ENCODE results near the gene APOL1.

Gene APOL1

DNA sequence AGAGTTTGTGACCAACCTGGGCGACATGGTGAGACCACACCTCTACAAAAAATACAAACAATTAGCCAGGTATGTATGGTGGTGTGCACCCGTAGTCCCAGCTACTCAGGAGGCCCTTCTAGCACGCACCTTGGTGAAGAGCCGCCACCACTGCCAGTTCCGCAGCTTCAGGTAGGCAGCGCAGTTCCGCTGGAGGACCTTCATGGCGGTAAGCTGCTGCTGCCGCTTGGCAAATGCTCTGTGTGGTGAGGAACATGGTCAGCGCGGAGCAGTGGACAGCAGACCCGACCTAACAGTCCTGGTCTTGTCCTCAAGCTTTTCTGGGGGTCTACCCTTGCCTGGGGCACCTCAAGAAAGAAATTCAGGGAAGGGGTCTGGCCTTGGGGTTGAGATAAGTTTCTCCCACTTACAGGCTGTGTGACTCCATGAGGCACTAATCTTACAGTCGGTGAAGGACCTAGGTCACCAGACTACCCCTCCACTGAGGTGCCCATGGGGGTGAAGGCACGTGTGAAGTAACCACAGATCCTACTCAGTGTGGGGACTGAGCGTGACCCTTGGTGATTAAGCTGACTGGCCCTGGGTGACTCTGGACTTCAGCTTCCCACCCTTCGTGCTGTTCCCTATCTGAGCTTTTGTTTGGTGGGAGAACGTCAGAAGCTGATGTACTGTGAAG, 49.6 kb downstream of the APOL1 start:
- H3K27ac ChIP-seq: no peak overlapping the region
- no peak overlapping the region for H2AFZ ChIP-seq
- no peaks in the 10 kb centered on the region for H3K9me3 ChIP-seq (ENCODE audit: control insufficient read depth, low read length)
- H3K79me2 ChIP-seq: peaks cover 6% of the 10 kb centered on the region
- TF ChIP-seq CTCF (IDR thresholded peaks at IDR 0.05): no peak
- H3K27me3 ChIP-seq (ENCODE audit: control insufficient read depth, insufficient read depth, low read length): no peaks in the 10 kb centered on the region
- no peak overlapping the region for H3K4me2 ChIP-seq (ENCODE audit: low read length)
- no peaks in the 10 kb centered on the region for H3K36me3 ChIP-seq (ENCODE audit: control insufficient read depth, insufficient read depth, low read length)
- no peak overlapping the region for H3K9ac ChIP-seq
- no peak overlapping the region for H3K4me3 ChIP-seq (ENCODE audit: low read depth, low read length)
- no peaks in the 10 kb centered on the region for H3K4me1 ChIP-seq

GRCh38 chr22:36303115-36303467, 50.2 kb downstream of the APOL1 start:
- Histone ChIP-seq H3K36me3 (ENCODE audit: control insufficient read depth, insufficient read depth, low read length) (no peaks in the 10 kb centered on the region), H3K4me2 (ENCODE audit: low read length) (no peak overlapping the region), H3K79me2 (peaks cover 6% of the 10 kb centered on the region), H3K4me1 (no peaks in the 10 kb centered on the region), H3K27ac (no peak overlapping the region), H3K9me3 (ENCODE audit: control insufficient read depth, low read length) (no peaks in the 10 kb centered on the region), H3K27me3 (ENCODE audit: control insufficient read depth, insufficient read depth, low read length) (no peaks in the 10 kb centered on the region), H3K4me3 (ENCODE audit: low read depth, low read length) (no peak overlapping the region), H2AFZ (no peak overlapping the region), H3K9ac (no peak overlapping the region)
- no peak for TF ChIP-seq CTCF (IDR thresholded peaks at IDR 0.05)

GRCh38 chr22:36303874-36304273, 50.9 kb downstream of the APOL1 start:
- no peak for TF ChIP-seq CTCF (IDR thresholded peaks at IDR 0.05)
- Histone ChIP-seq H3K4me2 (ENCODE audit: low read length) (no peak overlapping the region), H3K9ac (no peak overlapping the region), H2AFZ (no peak overlapping the region), H3K36me3 (ENCODE audit: control insufficient read depth, insufficient read depth, low read length) (no peaks in the 10 kb centered on the region), H3K4me1 (no peaks in the 10 kb centered on the region), H3K27me3 (ENCODE audit: control insufficient read depth, insufficient read depth, low read length) (no peaks in the 10 kb centered on the region), H3K4me3 (ENCODE audit: low read depth, low read length) (no peak overlapping the region), H3K9me3 (ENCODE audit: control insufficient read depth, low read length) (no peaks in the 10 kb centered on the region), H3K79me2 (peaks cover 6% of the 10 kb centered on the region), H3K27ac (no peak overlapping the region)

DNA sequence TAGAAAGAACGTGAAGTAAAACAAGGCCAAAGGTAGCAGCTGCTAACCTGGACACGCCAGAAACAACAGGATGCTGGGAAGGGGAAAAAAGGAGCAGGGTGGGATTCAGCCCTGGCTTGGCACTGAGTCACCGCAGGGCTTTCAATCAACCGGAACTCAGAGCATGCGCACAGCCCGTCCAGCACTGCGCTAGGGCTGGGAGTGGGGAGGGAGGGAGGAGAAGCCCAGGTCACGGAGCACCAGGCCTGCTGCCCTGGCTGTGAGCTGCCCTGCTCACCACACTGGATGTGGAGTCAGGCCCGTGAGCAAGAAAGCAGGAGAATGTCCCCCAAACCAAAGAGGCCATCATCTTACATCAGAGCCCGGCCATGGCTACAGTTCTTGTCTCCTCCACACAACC, 51.5 kb downstream of the APOL1 start:
- Histone ChIP-seq H3K4me1 (no peaks in the 10 kb centered on the region), H3K9ac (no peak overlapping the region), H3K79me2 (peaks cover 6% of the 10 kb centered on the region), H3K36me3 (ENCODE audit: control insufficient read depth, insufficient read depth, low read length) (no peaks in the 10 kb centered on the region), H3K27ac (no peak overlapping the region), H3K9me3 (ENCODE audit: control insufficient read depth, low read length) (no peaks in the 10 kb centered on the region), H3K4me2 (ENCODE audit: low read length) (no peak overlapping the region), H3K4me3 (ENCODE audit: low read depth, low read length) (no peak overlapping the region), H2AFZ (no peak overlapping the region), H3K27me3 (ENCODE audit: control insufficient read depth, insufficient read depth, low read length) (no peaks in the 10 kb centered on the region)
- no peak for TF ChIP-seq CTCF (IDR thresholded peaks at IDR 0.05)

DNA sequence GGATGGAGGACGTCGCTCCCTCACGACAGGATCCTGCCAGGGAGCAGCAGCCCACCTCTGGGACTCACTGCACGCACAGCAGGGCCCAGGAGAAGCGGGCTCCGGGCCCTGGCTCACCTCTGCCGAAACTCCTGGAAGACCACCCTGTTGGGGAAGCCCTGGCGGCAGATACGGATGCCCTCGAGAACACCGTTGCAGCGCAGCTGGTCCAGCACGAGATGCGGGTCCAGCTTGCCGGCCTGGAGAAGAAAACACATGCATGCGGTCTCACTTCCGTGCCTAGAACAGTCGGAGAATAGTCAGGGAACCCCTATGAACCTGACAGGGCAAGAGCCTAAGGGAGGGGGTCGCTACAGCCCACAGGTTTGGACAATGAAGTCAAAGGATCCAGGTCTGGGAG, 52.9 kb downstream of the APOL1 start:
- no peak overlapping the region for H3K9ac ChIP-seq
- no peaks in the 10 kb centered on the region for H3K36me3 ChIP-seq (ENCODE audit: control insufficient read depth, insufficient read depth, low read length)
- H3K79me2 ChIP-seq: peaks cover 3% of the 10 kb centered on the region
- H3K9me3 ChIP-seq (ENCODE audit: control insufficient read depth, low read length): no peaks in the 10 kb centered on the region
- H3K27me3 ChIP-seq (ENCODE audit: control insufficient read depth, insufficient read depth, low read length): no peaks in the 10 kb centered on the region
- no peak overlapping the region for H3K4me3 ChIP-seq (ENCODE audit: low read depth, low read length)
- no peak for TF ChIP-seq CTCF (IDR thresholded peaks at IDR 0.05)
- H3K4me2 ChIP-seq (ENCODE audit: low read length): no peak overlapping the region
- no peak overlapping the region for H2AFZ ChIP-seq
- no peak overlapping the region for H3K27ac ChIP-seq
- no peaks in the 10 kb centered on the region for H3K4me1 ChIP-seq

Measured in parathyroid adenoma (tissue), 2 donors.